GDM1 (cell line): ENCODE results near the gene PREP.

Source experiments
- DNase-seq: peaks from one replicate; lab custom pipeline; 2025; lab: John Stamatoyannopoulos, UW

PREP gene

GRCh38 chr6:105397987-105398386 is 4.9 kb downstream of the PREP start:
- DNase-seq = no peak

GRCh38 chr6:105391705-105392104 is 11.2 kb downstream of the PREP start:
- DNase-seq = no peak

GRCh38 chr6:105389543-105389942 is 13.3 kb downstream of the PREP start:
- DNase-seq = no peak

GRCh38 chr6:105388392-105388791 is 14.5 kb downstream of the PREP start:
- DNase-seq = no peak

- DNase-seq = no peak
Observed at GRCh38 chr6:105384004-105384403, 18.9 kb downstream of the PREP start.

- no peak for DNase-seq
Observed at GRCh38 chr6:105382958-105383357, 19.9 kb downstream of the PREP start.

- DNase-seq = no peak
Observed at GRCh38 chr6:105382496-105382895, 20.4 kb downstream of the PREP start.

- no peak for DNase-seq
Observed at GRCh38 chr6:105380634-105381033, 22.2 kb downstream of the PREP start.

GRCh38 chr6:105375797-105376196 is 27.1 kb downstream of the PREP start:
- DNase-seq = no peak

GRCh38 chr6:105374010-105374420 is 28.9 kb downstream of the PREP start:
- no peak for DNase-seq

- no peak for DNase-seq
Observed at GRCh38 chr6:105373481-105373880, 29.4 kb downstream of the PREP start.

GRCh38 chr6:105372849-105373182 is 30.1 kb downstream of the PREP start:
- no peak for DNase-seq

- DNase-seq = no peak
Observed at GRCh38 chr6:105372142-105372848, 30.6 kb downstream of the PREP start.

- DNase-seq = no peak
Observed at GRCh38 chr6:105370351-105370750, 32.5 kb downstream of the PREP start.

- DNase-seq = no peak
Observed at GRCh38 chr6:105369145-105369544, 33.7 kb downstream of the PREP start.

- DNase-seq = peak; percentile 56
Observed at GRCh38 chr6:105364243-105364642, 38.6 kb downstream of the PREP start.

- DNase-seq = no peak
Observed at GRCh38 chr6:105363100-105363754, 39.7 kb downstream of the PREP start.

- no peak for DNase-seq
Observed at GRCh38 chr6:105359419-105360370, 43.2 kb downstream of the PREP start.

GRCh38 chr6:105357165-105357564 is 45.7 kb downstream of the PREP start:
- DNase-seq = no peak

GRCh38 chr6:105352037-105352617 is 50.8 kb downstream of the PREP start:
- no peak for DNase-seq

- no peak for DNase-seq
Observed at GRCh38 chr6:105348897-105349296, 54.0 kb downstream of the PREP start.

- DNase-seq = no peak
Observed at GRCh38 chr6:105346052-105346451, 56.8 kb downstream of the PREP start.
